Thyroid gland (tissue), 4 donors: ENCODE data around the gene HPCAL1.

Source experiments
- CTCF ChIP-seq, 6 experiments: fragments of 200-600 bp in 3 of 6; fragments of 450-650 bp in 3 of 6; sonication (generic) in 3 of 6; IDR thresholded peaks; one replicate each; pipeline ENCODE4 v1.5.1; 2016 to 2019; ENCODE audit warnings: antibody characterized with exemption in 6 of 6, mild to moderate bottlenecking in 2 of 6, inconsistent platforms in 1 of 6, moderate library complexity in 1 of 6
- POLR2A ChIP-seq, 2 donors: fragments of 450-650 bp; IDR thresholded peaks; one replicate each; pipeline ENCODE4 v1.6.1; 2017; ENCODE audit warnings: antibody characterized with exemption in 2 of 2, mild to moderate bottlenecking in 2 of 2, moderate library complexity in 1 of 2

GRCh38 chr2:10469301-10469700 lies 166.6 kb downstream of the HPCAL1 start:
- TF ChIP-seq POLR2A (IDR thresholded peaks at IDR 0.05) (no peak), CTCF (IDR thresholded peaks at IDR 0.05) (no peak)
